ENCODE results near the gene CYTH3.

Gene CYTH3

DNA sequence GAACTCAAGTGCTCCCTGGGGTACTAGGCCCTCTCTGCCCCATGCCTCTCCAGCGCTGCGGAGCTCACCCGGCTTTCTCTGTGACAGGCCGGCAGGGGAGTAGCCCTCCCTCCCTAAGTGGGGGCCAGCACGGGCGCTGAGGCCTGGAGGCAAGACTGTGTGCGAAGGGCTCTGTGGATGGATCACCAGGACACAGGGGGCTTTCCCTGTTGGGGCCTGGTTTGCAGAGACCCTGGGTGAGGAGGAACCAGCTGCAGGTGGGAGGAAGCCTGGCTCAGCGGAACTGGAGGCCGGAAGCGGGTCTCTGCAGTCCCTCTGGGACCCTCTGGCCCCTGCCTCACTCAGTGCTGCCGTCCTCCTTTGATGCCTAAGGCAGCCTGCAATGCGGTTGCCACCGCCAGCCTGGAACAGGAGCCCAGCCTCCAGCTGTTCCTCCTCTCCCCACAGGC is 106.0 kb downstream of the CYTH3 start:
- DNase-seq (ENCODE audit: low spot score), result no peak

DNA sequence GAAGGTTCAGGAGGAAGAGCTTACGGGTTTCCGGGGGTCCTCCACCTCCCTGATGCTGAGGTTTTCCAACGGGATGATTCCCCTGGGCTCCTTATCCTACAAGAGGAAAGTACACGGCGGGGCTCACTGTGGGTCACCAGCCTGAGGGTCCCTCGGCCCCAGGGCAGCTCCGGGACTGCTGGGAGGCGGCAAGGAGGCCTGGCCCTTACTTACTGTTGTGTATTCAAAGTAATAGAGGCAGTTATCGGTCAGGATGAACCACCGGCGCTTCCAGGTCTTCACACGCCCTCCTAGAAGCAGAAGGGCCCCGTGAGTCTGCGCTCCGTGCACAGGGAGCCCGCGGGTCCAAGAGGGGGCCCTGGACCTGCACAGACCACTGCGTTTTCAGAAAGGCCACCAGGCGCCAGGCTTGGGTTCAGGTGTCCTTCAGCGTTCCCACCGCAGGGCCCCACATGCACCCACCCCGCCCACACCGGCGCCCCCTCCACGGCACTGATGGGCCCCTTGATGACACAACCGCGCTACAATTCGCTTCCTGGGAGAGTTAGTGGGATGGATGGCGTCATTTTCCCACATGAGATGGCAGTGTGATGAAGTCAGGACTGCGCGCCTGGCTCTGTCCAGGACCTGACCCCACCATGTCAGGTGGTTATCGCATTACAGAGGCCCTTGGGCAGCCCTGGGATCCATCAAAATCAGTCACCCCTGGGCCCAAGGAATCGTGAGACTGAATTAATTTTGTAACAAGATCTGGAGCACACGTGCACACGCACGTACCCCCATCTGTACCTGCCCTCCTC is 106.7 kb downstream of the CYTH3 start:
- no peak for DNase-seq (ENCODE audit: low spot score)

DNA sequence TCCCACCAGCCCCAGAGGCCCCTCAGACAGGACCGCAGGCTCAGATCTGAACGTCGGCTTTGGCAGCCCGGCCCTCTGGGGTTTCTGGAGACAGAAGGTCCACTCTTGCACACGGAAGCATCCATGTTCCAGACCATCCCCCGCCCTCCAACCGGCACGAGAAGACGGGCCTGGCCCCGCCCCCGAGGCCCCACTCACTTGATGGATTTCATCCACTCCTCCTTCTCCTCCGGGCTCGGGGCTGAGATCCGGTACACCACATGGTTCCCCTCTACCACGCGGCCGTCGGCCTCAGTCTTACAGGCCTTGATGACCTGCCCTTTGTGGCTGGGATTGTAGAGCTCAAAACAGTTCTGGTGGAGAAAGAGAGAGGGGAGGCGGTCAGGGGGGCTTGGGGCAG is 107.3 kb downstream of the CYTH3 start:
- no peak for DNase-seq (ENCODE audit: low spot score)

DNA sequence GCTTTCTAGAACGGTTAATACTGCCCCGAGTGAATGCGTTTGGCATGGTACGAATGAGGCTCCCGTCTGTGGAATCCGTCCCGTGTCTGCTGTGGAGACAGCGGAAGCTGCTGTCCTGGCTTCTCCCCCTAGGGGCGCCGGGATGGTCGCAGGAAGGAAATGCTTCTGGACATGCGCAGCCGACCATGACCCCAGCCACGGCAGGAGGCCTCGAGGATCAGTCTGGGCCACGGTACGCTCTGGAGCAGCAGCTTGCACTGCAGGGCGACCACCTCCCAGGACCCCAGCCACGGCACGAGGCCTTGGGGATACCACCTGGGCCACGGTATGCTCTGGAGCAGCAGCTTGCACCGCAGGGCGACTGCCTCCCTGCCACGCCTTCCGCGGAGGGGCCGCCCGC is 107.9 kb downstream of the CYTH3 start:
- no peak for DNase-seq (ENCODE audit: low spot score)

DNA sequence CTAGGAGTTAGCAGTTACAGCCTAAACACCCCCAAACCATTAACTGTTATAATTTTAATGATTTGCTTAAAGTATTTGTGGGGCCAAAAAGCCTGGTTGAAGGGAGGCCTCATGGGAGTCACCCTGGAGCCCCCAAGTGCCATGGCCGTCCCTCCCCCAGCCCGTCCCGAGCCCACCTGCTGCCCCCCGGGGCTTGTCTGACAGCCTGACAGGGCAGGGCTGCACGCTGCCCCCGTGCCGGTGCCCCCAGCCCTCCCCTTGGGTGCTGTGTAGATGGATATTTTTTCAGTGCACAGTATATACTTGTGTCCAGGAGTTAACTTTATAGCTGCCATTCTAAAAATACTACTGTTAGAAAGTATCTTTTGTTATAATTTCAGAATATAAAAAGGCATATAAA is 108.4 kb downstream of the CYTH3 start:
- DNase-seq (ENCODE audit: low spot score), result no peak

DNA sequence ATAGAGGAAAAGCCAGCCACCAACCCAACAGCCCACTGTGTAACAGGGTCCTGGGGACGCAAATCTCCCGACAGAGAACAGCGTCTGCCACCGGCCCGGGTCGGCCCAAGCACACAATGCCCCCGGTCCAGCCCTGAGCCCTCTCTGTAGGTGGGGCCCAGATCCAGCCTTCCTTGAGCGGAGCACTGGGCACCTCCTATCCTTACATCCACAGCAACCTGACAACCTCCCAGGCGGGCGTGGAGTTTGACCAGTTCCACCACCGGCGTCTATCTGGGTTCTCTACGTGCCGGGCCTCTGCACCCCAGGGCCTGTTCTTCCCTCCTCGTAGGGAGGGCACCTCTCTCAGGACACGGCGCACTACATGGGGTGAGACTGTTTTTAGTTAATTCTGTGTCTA is 109.0 kb downstream of the CYTH3 start:
- no peak for DNase-seq (ENCODE audit: low spot score)

DNA sequence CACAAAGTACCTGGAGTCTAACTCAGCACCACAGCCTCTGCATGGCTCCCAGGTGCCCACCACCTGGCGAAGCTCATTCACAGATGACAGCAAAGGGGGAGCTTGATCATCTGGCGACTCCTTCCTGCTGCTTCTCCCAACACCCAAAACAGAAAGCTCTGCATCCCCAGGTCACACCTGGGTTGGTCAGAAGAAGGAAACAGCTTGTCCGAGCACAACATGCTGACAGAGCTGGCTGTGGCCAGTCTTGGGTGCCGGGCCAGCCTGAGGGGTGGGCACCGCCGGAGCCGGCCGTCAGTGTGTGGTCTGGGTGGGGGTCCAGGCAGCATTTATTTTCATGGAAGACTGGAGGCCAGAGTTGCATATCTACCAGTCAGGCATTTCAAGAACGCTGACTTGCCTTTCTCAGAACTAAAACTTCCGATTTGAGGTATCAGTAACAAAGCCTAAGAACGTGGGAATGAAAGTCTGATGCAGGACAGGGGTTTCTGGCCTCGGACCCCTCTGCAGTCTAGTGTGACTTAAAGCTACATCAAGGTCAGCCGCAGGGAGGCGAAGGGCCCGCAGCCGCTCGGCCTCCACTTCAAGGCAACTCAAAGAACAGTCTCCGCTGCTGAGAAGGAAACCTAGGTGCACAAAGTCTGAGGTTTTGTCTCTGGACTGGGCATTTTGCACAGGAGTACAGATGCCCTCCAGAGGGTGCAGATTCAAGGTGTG is 109.6 kb downstream of the CYTH3 start:
- no peak for DNase-seq (ENCODE audit: low spot score)

DNA sequence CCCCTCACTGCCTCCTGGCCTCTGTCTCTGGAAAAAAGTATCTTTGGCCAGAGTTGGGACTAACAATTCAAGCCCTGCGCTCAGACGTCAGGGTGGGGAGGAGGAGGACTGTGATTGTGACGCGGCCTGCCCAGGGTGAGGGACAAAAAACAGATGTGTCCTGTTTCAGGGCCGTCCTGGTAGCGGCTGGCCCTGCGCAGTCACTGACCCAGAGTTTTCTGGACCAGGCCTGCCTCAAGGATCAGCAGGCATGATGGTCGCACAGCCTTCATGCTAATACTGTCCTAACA is 110.1 kb downstream of the CYTH3 start:
- no peak for DNase-seq (ENCODE audit: low spot score)

DNA sequence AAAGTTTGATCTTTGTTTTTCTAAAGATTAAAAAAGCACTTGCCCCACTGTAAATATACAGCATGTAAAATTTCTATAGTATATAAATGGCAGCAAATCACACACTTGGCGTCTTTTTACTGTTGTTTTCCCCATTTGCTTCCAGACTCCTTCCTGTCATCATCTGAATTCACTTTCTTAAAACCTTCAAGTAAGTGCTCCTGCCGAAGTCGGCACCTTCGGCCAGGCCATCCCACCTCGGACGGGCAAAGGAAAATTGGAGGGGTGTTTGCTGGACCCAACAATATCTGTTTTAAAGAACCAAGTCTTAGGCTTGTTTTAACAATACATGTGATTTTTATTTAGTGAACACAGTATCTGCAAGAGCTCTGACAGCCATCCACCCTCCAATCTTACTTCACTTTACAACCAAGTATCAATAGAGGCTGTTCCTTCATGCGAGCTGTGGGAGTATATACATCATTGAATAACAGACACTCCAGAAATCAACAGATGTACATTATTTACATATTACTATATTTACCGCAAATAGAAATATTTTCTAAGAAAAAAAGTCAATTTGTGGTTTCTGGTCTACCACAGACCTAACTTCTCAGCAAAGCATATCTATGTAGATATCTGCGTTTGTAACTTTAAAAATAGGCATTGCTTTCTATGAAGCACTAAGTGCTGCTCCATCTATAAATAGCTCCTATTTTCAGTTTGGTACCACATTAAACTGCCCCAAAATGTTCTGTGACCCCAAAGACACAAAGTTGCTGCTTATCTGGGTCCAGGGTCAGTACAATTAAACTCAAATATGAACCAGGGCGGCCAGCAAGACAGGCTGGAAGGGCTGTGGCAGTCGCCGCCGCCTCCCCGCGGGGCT is 110.7 kb downstream of the CYTH3 start:
- DNase-seq (ENCODE audit: low spot score), result peak; percentile 47

DNA sequence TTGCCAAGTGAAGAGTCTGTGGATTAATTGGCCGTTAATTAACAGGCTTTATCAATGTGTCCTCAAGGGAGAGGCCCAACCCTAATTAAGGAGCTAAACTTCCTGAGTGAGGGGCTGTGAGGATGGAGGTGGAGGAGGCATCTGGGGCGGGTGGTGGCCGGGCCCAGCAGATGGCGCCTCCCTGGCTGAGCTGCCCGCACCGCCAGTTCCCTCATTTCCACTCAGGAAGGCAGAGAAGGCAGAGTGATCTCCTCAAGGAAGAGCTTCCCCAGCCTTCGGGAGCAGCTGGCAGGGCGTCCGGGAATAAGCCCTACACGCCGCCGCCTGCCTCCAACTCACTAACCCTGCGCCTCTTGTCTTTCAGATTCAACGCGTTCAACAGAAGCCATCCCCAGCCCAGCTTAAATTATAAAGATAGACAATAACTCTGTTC is 112.2 kb downstream of the CYTH3 start:
- no peak for DNase-seq (ENCODE audit: low spot score)

DNA sequence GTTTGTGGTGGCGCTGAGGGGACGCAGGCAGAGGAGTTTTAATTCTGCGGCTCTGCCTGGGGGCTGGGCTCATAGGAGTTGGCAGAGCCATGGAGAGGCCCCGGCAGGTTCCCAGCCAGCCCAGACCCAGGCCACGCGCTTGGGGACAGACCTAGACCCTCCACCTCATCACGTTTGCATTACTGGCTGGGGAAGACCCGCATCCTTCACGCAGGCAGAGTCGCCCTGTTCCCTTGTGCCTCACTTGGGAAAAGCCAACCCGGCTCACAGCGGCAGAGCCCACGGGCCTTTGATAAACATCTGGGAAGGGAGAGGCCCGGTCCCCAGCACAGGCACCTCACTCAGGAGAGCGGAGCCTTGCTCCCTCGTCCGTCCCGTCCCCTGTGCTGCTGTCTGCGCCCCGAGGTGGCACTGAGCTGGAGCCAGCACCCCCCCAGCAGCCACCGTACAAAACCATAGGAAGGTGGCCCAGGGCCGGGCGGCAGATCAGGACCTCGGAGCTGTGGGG is 112.8 kb downstream of the CYTH3 start:
- no peak for DNase-seq (ENCODE audit: low spot score)

DNA sequence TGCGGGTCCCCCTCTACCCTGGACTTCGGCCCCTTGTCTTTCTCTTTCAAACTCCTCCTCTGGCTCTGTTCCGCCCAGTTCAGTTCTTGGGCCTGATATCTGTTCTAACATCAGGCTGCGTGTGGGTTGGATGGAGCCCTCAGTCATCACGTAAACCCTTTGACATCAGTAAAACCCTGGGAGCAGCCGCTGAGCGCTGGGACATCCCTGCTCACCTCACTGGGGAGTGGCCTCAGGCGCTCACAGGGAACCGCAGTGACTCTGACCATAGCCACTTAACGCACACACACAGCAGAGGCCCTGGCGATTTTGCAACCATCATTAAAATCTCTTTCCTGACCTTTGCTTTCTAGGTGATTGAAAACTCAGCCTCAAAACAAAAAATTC is 113.3 kb downstream of the CYTH3 start:
- no peak for DNase-seq (ENCODE audit: low spot score)

DNA sequence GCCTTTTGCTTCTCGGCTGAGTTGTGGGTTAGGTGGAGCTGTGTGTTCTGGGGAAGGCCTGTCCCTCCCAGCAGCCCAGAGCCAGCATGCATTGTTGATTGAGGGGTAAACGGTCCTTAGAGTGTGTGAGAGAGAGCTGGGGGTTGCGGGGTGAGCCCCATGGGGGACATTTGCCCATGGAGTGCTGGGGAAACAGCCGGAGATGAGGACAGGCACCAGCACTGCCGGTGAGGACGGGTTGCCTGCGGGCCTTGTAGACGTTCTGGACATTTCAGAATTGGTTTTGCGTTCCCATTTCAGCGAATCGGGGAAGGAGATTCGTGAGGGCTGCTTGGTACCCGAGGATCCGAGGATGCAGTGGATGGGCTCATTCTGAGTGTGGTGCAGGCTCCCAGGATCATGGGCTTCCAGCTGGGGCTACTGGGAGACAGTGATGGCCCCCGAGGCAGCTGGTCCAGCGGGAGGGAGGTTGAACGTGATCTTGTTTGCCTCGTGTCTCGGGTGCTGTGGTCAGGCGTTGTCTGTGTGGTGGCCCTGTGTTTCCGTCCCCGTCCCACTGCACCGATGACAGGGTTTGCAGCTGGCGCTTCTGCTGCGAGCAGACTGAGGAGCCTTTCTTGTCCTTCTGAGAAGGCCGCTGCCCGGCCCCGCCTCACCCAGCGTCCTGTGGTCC is 113.9 kb downstream of the CYTH3 start:
- no peak for DNase-seq (ENCODE audit: low spot score)

DNA sequence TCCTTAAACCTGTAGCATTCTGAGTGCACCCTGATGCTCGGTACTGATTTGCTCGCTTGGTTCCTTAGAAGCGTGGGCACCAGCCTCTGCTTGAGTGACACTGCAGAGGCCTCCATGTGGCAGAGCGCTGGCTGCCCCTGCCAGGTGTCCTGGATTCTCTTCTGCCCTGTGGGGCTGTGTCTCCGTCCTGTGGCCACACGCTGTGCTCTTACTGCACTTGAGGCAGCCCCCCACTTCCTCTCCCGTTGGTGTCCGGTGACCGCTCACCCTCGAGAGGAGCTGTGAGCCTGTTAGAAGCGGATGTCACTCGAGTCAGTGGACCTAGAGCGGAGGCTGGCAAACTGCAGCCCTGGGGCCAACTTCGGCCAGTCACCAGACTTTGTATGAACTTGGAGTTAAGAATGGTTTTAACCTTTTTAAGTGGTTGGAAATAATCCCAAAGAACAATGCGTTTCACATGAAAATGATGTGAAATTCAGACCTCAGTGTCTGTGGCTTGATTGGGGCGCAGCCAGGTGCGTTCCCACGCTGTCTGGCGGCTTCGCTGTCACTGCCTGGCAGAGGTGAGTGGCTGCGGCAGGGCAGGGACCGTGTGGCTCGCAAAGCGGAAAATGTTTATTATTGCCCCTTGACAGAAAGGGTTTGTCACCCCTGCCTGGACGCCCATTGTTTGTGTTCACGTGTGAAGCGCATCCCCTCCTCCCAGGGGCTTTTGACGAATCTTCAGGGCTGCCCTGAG is 114.6 kb downstream of the CYTH3 start:
- no peak for DNase-seq (ENCODE audit: low spot score)

DNA sequence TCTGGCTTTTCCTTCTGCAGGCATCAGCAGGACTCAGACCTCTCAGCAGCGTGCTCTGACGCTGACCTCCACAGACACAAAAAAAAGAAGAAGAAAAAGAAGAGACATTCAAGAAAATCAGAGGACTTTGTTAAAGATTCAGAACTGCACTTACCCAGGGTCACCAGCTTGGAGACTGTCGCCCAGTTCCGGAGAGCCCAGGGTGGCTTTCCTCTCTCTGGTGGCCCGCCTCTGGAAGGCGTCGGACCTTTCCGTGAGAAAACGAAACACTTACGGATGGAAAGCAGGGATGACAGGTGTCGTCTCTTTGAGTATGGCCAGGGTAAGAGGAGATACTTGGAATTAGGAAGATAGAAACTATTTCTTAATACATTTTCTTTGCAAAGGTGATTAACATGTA is 115.7 kb downstream of the CYTH3 start:
- DNase-seq (ENCODE audit: low spot score), result no peak

DNA sequence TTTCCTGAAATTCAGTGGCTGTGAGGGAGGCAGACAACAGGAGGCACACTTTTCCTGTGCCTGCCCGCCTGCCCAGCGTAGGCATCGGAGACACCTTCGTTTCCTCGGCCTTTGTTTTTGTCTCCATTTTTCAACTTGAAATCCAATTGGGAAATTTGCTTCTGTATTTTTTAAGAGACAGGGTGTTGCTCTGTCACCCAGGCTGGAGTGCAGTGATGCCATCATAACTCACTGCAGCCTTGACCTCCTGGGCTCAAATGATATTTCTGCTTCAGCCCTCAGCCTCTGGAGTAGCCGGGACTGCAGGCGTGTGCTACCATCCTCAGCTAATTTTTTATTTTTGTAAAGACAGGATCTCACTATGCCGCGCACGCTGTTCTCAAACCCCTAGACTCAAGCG is 116.8 kb downstream of the CYTH3 start:
- no peak for DNase-seq (ENCODE audit: low spot score)

DNA sequence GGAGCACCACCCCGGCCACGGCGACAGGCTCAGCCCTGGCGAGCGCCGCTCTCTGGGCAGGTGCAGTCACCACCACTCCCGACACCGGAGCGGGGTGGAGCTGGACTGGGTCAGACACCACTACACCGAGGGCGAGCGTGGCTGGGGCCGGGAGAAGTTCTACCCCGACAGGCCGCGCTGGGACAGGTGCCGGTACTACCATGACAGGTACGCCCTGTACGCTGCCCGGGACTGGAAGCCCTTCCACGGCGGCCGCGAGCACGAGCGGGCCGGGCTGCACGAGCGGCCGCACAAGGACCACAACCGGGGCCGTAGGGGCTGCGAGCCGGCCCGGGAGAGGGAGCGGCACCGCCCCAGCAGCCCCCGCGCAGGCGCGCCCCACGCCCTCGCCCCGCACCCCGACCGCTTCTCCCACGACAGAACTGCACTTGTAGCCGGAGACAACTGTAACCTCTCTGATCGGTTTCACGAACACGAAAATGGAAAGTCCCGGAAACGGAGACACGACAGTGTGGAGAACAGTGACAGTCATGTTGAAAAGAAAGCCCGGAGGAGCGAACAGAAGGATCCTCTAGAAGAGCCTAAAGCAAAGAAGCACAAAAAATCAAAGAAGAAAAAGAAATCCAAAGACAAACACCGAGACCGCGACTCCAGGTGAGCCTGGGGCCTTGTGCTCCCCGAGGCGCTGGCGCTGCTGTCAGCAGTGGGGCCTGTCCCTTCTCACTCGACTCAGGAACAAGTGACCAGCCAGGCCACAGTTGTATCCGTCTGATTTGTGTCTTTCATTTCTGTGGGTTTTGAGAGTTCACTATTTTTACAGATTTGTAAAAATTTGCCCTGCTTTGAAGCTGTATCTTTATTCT is 117.7 kb downstream of the CYTH3 start:
- no peak for DNase-seq (ENCODE audit: low spot score)

DNA sequence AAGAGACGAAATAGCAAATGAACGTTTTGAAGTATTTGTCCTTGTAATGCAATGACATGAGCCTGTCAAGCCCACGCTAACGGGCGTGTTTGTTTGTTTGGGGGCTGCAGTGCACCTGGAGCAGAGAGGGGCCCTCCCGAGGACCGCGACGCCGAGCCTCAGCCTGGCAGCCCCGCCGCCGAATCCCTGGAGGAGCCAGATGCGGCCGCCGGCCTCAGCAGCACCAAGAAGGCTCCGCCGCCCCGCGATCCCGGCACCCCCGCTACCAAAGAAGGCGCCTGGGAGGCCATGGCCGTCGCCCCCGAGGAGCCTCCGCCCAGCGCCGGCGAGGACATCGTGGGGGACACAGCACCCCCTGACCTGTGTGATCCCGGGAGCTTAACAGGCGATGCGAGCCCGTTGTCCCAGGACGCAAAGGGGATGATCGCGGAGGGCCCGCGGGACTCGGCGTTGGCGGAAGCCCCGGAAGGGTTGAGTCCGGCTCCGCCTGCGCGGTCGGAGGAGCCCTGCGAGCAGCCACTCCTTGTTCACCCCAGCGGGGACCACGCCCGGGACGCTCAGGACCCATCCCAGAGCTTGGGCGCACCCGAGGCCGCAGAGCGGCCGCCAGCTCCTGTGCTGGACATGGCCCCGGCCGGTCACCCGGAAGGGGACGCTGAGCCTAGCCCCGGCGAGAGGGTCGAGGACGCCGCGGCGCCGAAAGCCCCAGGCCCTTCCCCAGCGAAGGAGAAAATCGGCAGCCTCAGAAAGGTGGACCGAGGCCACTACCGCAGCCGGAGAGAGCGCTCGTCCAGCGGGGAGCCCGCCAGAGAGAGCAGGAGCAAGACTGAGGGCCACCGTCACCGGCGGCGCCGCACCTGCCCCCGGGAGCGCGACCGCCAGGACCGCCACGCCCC is 118.5 kb downstream of the CYTH3 start:
- DNase-seq (ENCODE audit: low spot score), result no peak

DNA sequence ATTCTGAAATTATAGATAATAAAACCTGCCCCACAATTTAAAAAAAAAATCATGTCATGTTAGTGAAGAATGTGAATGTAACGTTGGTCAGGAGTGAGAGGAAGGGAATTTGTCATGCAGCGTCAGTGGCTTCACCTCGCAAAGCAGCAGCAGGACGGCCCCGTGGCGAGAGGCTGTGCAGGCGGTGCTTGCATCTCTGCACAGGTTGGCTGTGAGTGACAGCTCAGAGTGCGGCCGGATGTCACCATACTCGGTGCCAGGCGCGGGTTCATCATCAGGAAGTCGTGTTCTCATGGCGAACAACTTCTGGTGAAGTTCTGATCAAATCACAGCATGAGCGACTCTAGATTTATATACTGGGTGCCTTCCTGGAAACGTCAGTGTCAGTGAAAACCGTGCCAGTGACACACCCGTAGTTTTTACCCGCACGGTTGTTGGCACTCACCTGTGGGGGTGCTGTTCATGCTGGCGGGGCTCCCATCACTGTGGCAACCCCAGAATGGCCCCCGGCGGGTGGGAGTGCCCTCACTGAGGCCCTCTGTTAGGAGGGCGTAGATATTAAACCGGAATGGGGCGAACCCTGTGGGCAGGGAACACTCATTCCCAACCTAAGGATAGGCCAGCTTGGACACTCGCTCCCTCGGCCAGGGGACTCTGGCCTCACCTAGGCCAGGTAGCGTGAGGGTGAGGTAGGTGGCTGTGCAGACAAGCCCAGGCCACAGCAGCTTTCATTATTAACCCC is 120.3 kb downstream of the CYTH3 start:
- no peak for DNase-seq (ENCODE audit: low spot score)

All from NAMALWA (cell line).